ENCODE measurements around the gene SNX19. TPM values are rescaled to one million over a fixed set of nuclear protein-coding genes. Genes with fewer than 3 reads are reported as not detected.
"Not testable (repeated sequence)": the region's sequence is repeated elsewhere in the genome, so short reads cannot be mapped to it uniquely, and the experiment has no call there.

The SNX19 gene
- total and polyA plus RNA-seq, 8 donors, result 34.1 to 66.4 (median 43.1) TPM

GRCh38 chr11:130858215-130858614 lies 58.1 kb downstream of the SNX19 start:
- TF ChIP-seq CTCF (IDR thresholded peaks at IDR 0.05), result no peak
- intact Hi-C loops (cut with DNase I), result no loop called here
- peak; percentile 33 for ATAC-seq

GRCh38 chr11:130855707-130856106 lies 60.6 kb downstream of the SNX19 start:
- DNase-seq; H3K4me1 ChIP-seq; H3K9me3 ChIP-seq; H3K36me3 ChIP-seq; H3K4me3 ChIP-seq; H3K27me3 ChIP-seq; ATAC-seq; H3K27ac ChIP-seq; intact Hi-C loops (cut with DNase I): not testable (repeated sequence)

More at GRCh38 chr11:130858215-130858614, 58.1 kb downstream of the SNX19 start:
- Histone ChIP-seq H3K9me3 (no peaks in the 10 kb centered on the region), H3K4me3 (no peak overlapping the region), H3K27ac (no peak overlapping the region), H3K27me3 (no peaks in the 10 kb centered on the region), H3K36me3 (no peaks in the 10 kb centered on the region), H3K4me1 (no peaks in the 10 kb centered on the region)
- no peak for DNase-seq

- H3K4me1 ChIP-seq, result no peaks in the 10 kb centered on the region
- DNase-seq (no peak), ATAC-seq (no peak)
- H3K9me3 ChIP-seq, result no peaks in the 10 kb centered on the region
- intact Hi-C loops (cut with DNase I), result no loop called here
- H3K27ac ChIP-seq, result no peak overlapping the region
- no peaks in the 10 kb centered on the region for H3K36me3 ChIP-seq
- no peaks in the 10 kb centered on the region for H3K27me3 ChIP-seq
- no peak for TF ChIP-seq CTCF (IDR thresholded peaks at IDR 0.05)
- no peak overlapping the region for H3K4me3 ChIP-seq
Measured at GRCh38 chr11:130854483-130854882, 61.8 kb downstream of the SNX19 start.

GRCh38 chr11:130852589-130852988 lies 63.7 kb downstream of the SNX19 start:
- H3K36me3 ChIP-seq, result no peaks in the 10 kb centered on the region
- H3K27ac ChIP-seq, result no peak overlapping the region
- ATAC-seq (no peak), DNase-seq (no peak)
- no peaks in the 10 kb centered on the region for H3K9me3 ChIP-seq
- H3K27me3 ChIP-seq, result no peaks in the 10 kb centered on the region
- intact Hi-C loops (cut with DNase I), result no loop called here
- no peak overlapping the region for H3K4me3 ChIP-seq
- TF ChIP-seq CTCF (IDR thresholded peaks at IDR 0.05), result no peak
- H3K4me1 ChIP-seq, result no peaks in the 10 kb centered on the region

- TF ChIP-seq CTCF (IDR thresholded peaks at IDR 0.05), result no peak
- no peak for DNase-seq
- H3K4me1 ChIP-seq, result no peaks in the 10 kb centered on the region
- H3K9me3 ChIP-seq, result no peaks in the 10 kb centered on the region
- no peak overlapping the region for H3K4me3 ChIP-seq
- H3K36me3 ChIP-seq, result no peaks in the 10 kb centered on the region
- H3K27ac ChIP-seq, result no peak overlapping the region
- no peaks in the 10 kb centered on the region for H3K27me3 ChIP-seq
- ATAC-seq, result no peak
- intact Hi-C loops (cut with DNase I), result no loop called here
Measured at GRCh38 chr11:130850185-130850944, 65.9 kb downstream of the SNX19 start.

GRCh38 chr11:130849215-130849568 lies 67.1 kb downstream of the SNX19 start:
- Histone ChIP-seq H3K4me1 (no peaks in the 10 kb centered on the region), H3K36me3 (no peaks in the 10 kb centered on the region), H3K27me3 (no peaks in the 10 kb centered on the region), H3K27ac (no peak overlapping the region), H3K4me3 (no peak overlapping the region), H3K9me3 (no peaks in the 10 kb centered on the region)
- no peak for TF ChIP-seq CTCF (IDR thresholded peaks at IDR 0.05)
- DNase-seq, result no peak
- intact Hi-C loops (cut with DNase I), result no loop called here
- ATAC-seq, result peak; percentile 32
